HepG2 (cell line): ENCODE measurements around the gene ELOVL5. TPM values are rescaled to one million over a fixed set of nuclear protein-coding genes. Genes with fewer than 3 reads are reported as not detected.

Experiments
- AGO1 ChIP-seq: fragments of 200-400 bp; formaldehyde crosslinking; IDR thresholded peaks from 2 replicates; pipeline ENCODE4 v1.6.1; 2017; ENCODE audit warnings: mild to moderate bottlenecking, low read depth, low read length, moderate library complexity; ENCODE audit not compliant: poor library complexity, severe bottlenecking
- ATF1 ChIP-seq: IDR thresholded peaks from 2 replicates; pipeline ENCODE4 v1.6.1; 2016; ENCODE audit warnings: mild to moderate bottlenecking, control low read depth
- E2F5 ChIP-seq: sonication (generic); formaldehyde crosslinking; conservative IDR thresholded peaks from 2 replicates; pipeline ENCODE4 v1.4.0; 2020; ENCODE audit warnings: missing genetic modification reagents
- FOXP4 ChIP-seq: sonication (generic); formaldehyde crosslinking; IDR thresholded peaks from 2 replicates; pipeline ENCODE4 v1.4.0; 2020; ENCODE audit warnings: missing genetic modification reagents
- PAXIP1 ChIP-seq: sonication (generic); formaldehyde crosslinking; conservative IDR thresholded peaks from 2 replicates; pipeline ENCODE4 v1.4.0; 2020; ENCODE audit warnings: mild to moderate bottlenecking, missing genetic modification reagents, moderate library complexity
- PLRG1 ChIP-seq: fragments of 450-650 bp; conservative IDR thresholded peaks from 2 replicates; pipeline ENCODE4 v1.6.1; 2016
- SRSF1 ChIP-seq: fragments of 200-400 bp; formaldehyde crosslinking; optimal IDR thresholded peaks from 2 replicates; pipeline ENCODE3; 2017; ENCODE audit warnings: mild to moderate bottlenecking, low read depth, low read length, moderate library complexity
- TCF7 ChIP-seq: sonication (generic); IDR thresholded peaks from 2 replicates; pipeline ENCODE4 v1.6.1; 2016; ENCODE audit warnings: antibody characterized with exemption, low read depth
- ZBTB43 ChIP-seq: sonication (generic); formaldehyde crosslinking; conservative IDR thresholded peaks from 2 replicates; pipeline ENCODE4 v1.4.0; 2020; ENCODE audit warnings: missing genetic modification reagents
- ZNF17 ChIP-seq: sonication (generic); formaldehyde crosslinking; IDR thresholded peaks from 2 replicates; pipeline ENCODE4 v1.5.0; 2020; ENCODE audit warnings: mild to moderate bottlenecking, missing genetic modification reagents
- ZNF605 ChIP-seq: sonication (generic); formaldehyde crosslinking; IDR thresholded peaks from 2 replicates; pipeline ENCODE4 v1.8.0; 2022; ENCODE audit warnings: mild to moderate bottlenecking, missing genetic modification reagents
- ZNF670 ChIP-seq: sonication (generic); formaldehyde crosslinking; IDR thresholded peaks from 2 replicates; pipeline ENCODE4 v1.8.0; 2022; ENCODE audit warnings: mild to moderate bottlenecking, missing genetic modification reagents, borderline replicate concordance
- ZNF678 ChIP-seq: sonication (generic); formaldehyde crosslinking; IDR thresholded peaks from 2 replicates; pipeline ENCODE4 v1.4.0; 2020; ENCODE audit warnings: mild to moderate bottlenecking, missing genetic modification reagents
- ZNF703 ChIP-seq: sonication (generic); formaldehyde crosslinking; IDR thresholded peaks from 2 replicates; pipeline ENCODE4 v1.5.1; 2020; ENCODE audit warnings: missing genetic modification reagents, mild to moderate bottlenecking, moderate library complexity, borderline replicate concordance
- ZNF772 ChIP-seq: sonication (generic); formaldehyde crosslinking; IDR thresholded peaks from 2 replicates; pipeline ENCODE4 v1.5.0; 2020; ENCODE audit warnings: mild to moderate bottlenecking, missing genetic modification reagents
- polyA plus RNA-seq, 8 experiments: library from polyadenylated mRNA; depleted of rRNA in 3 of 8; stranded (reverse) in 7 of 8; unstranded in 1 of 8; fragments of >200 nt; fragmentation: Illumina TruSeq in 4 of 8; extraction: Trizol in 4 of 8; gene quantifications; 2 replicates each; pipeline versions ENCODE4 v1.2.1 to v1.2.3, GENCODE V29; 2011 to 2016; ENCODE audit warnings: low read depth in 4 of 8, missing spikeins in 1 of 8, mixed read lengths in 1 of 8; ENCODE audit not compliant: insufficient read depth in 1 of 8
- total RNA-seq, 5 experiments: library from RNA; depleted of rRNA; stranded (reverse); fragments of >200 nt; fragmentation: Illumina TruSeq; extraction: Trizol; gene quantifications; 2 replicates each; pipeline ENCODE4 v1.2.3, GENCODE V29; 2016; ENCODE audit warnings: low read depth in 1 of 5

ELOVL5 gene
- total and polyA plus RNA-seq, 2 of the 13 experiments (the other 11 are each of a cell fraction or from before 2014, with no cell fraction given) = 50.1 to 72.4 TPM

GRCh38 chr6:53348371-53349208 lies at the start of gene ELOVL5 (continued):
- peak; percentile 97 for TF ChIP-seq ATF1
- TF ChIP-seq ZNF605 (CRISPR knock-in tag) = peak; percentile 64; the same call in 1 of the 2 replicates
- peak; percentile 95; the same call in 1 of the 2 replicates for TF ChIP-seq ZNF670 (CRISPR knock-in tag)
- TF ChIP-seq ZNF703 (CRISPR knock-in tag) = peak; percentile 82; the same call in 1 of the 2 replicates
- TF ChIP-seq E2F5 (CRISPR knock-in tag) = no peak
- TF ChIP-seq AGO1 = no peak
- peak; percentile 54 for TF ChIP-seq SRSF1
- TF ChIP-seq TCF7 = no peak
- peak; percentile 67; the same call in 1 of the 2 replicates for TF ChIP-seq ZBTB43 (CRISPR knock-in tag)
- TF ChIP-seq ZNF17 (CRISPR knock-in tag) = no peak
- peak; percentile 63 for TF ChIP-seq FOXP4
- no peak for TF ChIP-seq ZNF678 (CRISPR knock-in tag)
- TF ChIP-seq ZNF772 (CRISPR knock-in tag) = peak; percentile 93
- no peak for TF ChIP-seq PLRG1
- TF ChIP-seq PAXIP1 (CRISPR knock-in tag) = 0 out of 2 replicates have a peak, but pooled peaks have one; percentile 25
